DND-41 (cell line): ENCODE data around the gene CACHD1.

Experiments used
- CTCF ChIP-seq: IDR thresholded peaks from 2 replicates; pipeline ENCODE4 v1.5.1; 2012; ENCODE audit warnings: borderline replicate concordance, low read length, moderate library complexity, mild to moderate bottlenecking; ENCODE audit not compliant: poor library complexity, severe bottlenecking; ENCODE audit errors: extremely low read depth
- EZH2 ChIP-seq: IDR thresholded peaks from 3 replicates; pipeline ENCODE4 v1.6.1; 2012; ENCODE audit warnings: borderline replicate concordance, low read depth, mild to moderate bottlenecking, moderate library complexity, low read length, inconsistent platforms; ENCODE audit not compliant: severe bottlenecking

- TF ChIP-seq CTCF (no peak), EZH2 (no peak)
Observed at GRCh38 chr1:64545118-64545843, 75.4 kb downstream of the CACHD1 start.
